HG03378 (cell line): ENCODE results near the gene DNAJC30.

ENCODE experiments used
- ATAC-seq: cut with Tn5 transposase; IDR thresholded peaks from one replicate; pipeline ENCODE4 v1.9.1; 2021; ENCODE audit warnings: mild to moderate bottlenecking, moderate library complexity; ENCODE audit not compliant: unreplicated experiment

The DNAJC30 gene

DNA sequence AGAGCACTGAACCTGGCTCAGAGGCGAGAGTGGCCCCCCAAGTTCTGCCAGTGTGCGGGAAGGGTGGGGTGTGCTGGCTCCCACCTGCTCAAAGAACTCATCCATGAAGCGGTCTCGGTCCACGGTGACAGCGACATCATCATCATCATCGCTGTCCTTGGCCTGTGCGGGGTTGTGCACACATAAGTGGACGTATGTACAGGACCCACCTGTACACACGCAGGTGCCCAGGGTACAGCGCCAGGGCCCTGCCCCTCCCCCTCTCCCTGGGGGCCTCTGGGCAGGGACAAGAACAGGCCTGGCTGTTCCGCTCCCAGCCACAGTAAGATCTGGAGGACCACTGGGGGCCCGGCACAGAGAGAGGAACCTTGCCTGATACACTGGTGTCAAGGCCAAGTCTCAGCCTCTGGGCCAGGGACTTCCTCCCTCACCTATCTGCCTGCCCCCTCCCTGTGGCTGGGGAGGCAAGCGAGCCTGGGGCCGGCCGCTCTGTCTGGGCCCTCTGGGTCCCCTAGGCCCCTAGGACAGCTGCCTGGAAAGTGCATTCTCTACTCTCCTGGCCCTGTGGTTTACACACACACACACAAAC is 25.8 kb upstream of the DNAJC30 start:
- ATAC-seq: no peak

GRCh38 chr7:73707045-73707631 is 23.9 kb upstream of the DNAJC30 start:
- ATAC-seq: no peak

DNA sequence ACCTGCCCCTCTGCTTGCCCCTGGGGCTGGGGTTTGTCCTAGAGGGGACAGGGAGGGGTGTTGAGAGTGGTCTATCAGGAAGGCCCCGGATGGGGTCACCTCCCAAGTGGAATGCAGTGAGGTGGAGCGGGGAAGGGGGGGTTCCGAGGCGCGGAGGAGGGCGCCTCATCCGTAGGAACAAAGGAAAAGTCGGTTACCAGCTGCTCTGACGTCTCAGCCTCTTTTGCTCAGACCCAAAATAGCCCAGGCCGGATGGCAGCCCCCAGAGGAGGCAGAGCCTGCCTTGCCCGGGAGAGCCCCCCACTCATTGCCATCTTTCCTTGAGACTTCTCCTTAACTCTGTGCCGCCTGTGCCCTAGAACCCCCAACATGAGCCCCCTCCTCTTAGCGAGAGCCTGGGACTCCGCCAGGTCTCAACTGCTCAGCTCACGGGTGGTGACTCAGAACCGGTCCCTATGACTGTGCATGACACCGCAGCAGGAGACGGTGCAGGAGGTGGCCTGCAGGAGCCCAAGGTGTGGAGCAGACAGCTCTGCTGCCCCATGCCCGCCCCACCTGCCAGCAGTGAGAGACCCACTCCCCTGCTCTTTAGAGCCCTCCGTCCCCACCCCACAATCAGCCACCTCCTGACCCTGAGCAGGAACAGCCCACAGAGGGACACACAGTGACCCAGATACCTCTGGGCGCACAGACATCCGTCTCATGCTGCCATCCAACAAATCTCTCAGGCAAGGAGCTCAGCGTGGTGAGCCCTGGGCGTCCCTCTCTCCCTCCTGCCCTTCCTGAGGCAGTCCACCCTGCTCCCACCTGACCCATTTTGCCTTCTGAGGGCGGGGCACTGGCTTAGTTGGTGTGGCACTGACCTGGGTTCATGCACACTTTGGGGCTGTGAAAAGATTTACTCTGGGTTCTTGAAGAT is 23.1 kb upstream of the DNAJC30 start:
- no peak for ATAC-seq

- ATAC-seq: no peak
Measured at GRCh38 chr7:73705551-73705920, 22.3 kb upstream of the DNAJC30 start.

DNA sequence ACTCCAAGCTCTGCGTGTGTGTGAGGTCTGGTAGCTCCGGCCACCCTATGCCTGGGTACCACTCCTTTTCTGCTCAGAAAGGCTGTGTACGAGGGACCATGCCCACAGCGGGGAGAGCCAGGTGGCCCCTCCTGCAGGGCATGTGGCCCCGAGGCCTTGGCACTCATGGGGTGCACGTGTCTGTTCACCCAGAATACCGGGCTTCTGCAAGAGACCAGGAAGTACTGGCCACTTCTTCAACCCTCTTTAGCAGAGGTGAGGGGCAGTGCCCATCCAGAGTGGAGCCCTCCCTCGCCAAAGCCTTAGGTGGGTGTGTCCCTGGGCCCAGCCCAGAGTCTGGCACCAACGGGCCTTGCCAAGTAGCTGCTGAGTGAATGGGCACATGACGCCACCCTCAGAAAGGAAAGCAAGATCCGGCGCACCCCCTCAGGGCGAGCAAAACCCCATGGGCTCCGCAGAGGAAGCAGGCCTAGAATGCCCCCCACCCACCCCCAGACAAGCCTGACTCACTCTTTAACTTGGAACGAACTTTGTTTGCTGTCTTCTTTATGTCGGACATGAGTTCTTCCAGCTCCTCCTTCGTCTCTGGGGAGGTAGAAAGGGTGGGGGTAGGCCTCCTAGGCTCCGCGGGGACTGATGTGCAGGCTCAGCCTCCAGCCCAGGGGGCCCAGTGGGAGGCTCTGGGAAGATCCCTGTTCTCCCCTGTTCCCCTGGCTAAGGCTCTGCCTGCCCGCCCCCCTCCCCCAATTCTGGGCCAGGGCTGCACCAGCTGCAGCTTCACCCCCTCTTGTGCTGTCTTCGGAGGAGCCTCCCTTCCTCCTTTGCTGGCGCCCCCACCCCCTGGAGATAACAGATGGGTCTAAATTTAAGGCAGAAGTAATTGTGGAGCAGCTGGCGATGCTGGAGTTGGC is 21.6 kb upstream of the DNAJC30 start:
- ATAC-seq: no peak

GRCh38 chr7:73703757-73704639 is 20.7 kb upstream of the DNAJC30 start:
- no peak for ATAC-seq

GRCh38 chr7:73703225-73703624 is 20.0 kb upstream of the DNAJC30 start:
- ATAC-seq: no peak

DNA sequence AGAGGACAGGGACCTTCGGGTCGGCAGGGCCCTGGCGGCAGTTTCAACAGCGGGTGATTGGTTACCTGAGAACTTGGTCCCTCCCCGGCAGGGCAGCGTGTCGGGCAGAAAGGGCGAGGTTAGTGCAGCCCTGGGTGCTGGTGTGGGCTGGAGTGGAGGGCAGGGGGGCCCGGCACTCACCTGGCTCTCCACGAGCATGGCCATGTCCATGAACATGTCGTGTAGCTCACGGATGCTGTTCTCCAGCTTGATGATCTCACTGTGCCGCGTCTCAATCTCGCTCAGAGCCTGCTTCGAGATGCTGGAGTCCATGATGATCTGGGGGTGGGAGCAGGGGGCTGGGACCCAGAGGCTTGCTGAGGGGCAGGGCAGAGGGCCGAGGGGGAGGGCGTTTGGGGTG is 19.4 kb upstream of the DNAJC30 start:
- no peak for ATAC-seq

DNA sequence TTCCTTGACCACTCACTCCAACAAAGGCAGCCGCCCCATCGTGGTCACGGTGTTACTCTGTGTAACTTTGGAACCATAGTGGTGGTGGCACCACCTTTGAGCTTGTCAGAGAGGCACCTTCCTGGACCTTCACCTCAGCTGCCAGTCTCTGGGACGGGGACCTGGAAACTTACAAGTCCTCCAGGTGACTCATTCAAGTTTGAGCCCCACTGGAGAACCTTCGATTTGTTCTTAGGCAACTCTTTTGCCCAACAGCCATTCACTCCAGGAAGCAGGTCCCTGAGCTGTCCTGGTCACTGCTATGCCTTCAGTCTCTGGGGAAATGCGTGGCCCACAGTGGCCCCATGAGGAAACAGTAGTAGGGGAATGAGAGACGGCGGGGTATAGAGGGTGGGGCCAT is 19.0 kb upstream of the DNAJC30 start:
- ATAC-seq: no peak

DNA sequence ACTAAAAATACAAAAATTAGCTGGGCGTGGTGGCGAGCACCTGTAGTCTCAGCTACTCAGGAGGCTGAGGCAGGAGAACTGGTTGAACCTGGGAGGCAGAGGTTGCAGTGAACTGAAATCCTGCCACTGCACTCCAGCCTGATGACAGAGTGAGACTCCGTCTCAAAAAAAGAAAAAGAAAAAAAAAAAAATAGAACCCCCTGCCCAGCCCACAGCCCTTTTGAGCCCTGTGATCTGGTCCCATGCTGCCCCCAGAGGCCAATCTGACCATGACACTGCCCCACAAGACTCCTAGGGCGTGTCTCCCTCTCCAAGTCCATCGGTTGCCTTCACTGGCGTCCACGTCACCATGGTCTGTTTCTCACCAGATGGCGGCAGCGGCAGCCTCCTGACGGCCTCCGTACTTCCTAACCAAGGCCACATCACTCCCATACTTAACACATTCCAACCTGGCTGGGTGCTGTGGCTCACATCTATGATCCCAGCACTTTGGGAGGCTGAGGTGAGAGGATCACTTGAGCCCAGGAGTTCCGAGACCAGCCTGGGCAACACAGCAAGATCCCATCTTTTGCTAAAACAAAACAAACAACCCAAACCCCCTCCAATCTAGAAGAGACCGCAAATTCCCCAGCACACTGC is 18.2 kb upstream of the DNAJC30 start:
- ATAC-seq: no peak

- no peak for ATAC-seq
Measured at GRCh38 chr7:73700581-73701134, 17.4 kb upstream of the DNAJC30 start.

DNA sequence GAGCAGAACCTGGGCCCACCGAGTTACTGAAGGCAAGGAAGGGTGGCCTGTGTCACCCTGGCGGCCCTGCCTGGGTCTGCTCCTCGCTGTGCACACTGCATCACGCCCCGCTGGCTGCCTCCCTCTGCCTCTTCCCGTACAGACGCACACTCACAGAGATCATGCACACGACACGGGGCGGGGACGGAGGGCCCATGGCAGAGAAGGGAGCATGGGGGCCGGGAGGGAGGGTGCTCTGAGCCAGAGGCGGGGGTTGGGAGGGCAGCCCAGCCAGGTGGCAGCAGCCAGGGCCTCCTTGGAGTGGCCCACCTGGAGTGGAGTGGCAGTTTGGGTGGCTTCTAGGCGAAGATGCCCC is 16.8 kb upstream of the DNAJC30 start:
- ATAC-seq: no peak

DNA sequence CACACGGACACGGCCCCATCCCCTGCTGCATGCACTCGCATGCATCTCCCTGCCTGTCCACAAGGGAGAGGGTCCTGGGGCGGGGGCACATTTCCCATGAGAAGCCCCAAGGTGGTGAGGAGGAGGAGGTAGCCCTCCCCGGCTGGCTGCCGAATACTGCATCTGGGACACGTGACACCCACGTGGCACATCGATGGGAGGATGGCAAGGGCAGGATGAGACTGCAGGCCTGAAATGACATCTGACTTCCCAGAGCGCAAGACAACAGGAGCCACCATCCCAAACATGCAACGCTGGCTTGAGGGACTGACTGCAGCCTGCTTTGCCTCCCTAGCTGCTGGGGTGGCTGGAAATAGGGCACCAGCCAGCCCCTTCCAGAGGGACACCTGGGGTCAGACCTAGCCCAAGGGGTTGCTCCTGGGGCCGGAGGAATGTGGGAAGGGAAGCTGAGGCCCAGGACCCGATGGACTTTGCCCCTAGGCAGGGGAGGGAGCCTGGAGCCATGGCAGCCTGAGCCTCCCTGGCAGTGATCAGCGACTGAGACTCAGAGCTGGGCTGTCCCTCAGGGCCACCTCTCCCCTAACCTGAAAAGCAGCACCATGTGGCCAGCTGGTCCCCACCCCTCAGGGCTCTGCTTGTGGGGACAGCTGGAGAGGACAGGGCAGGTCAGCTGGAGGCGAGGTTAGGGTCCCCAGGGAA is 16.3 kb upstream of the DNAJC30 start:
- ATAC-seq: no peak

GRCh38 chr7:73698410-73698809 is 15.2 kb upstream of the DNAJC30 start:
- ATAC-seq: no peak

DNA sequence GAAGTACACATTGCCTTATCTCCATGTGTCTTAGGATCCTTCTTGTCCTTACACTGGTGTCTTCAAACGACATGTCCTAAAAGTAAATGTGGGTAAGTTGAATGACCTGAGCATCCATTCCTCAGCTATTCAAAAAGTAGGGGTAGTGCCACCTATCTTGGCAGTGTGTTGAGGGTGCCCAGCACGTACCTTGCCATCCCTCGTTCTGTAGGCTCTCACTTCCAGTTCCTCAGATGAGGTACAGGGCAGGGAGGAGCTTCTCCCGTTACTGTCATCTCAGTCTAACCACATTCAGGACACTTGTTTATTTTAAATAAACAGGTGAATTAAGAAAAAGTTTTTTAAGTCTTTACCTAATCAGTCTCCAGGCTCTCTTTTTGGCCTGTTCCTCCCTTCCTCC is 13.1 kb upstream of the DNAJC30 start:
- no peak for ATAC-seq

- ATAC-seq: no peak
Measured at GRCh38 chr7:73690646-73691045, 7.4 kb upstream of the DNAJC30 start.

DNA sequence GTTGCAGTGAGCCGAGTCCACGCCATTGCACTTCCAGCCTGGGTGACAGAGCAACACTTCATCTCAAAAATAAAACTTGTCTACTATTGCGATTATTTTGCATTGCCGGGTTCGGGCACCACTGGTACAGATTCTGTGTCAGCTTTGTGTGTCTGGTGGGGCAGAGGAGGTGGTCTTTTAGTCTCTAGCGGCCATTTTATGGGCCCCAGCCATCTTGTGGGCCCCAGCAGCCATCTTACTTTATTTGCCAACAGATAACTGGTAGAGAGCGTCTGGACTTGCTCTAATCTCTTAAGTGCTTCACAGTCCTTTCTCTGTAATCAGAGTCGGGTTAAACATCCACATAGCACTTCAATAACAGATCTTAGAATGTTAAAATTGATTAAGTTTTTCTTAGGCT is 5.0 kb upstream of the DNAJC30 start:
- no peak for ATAC-seq

DNA sequence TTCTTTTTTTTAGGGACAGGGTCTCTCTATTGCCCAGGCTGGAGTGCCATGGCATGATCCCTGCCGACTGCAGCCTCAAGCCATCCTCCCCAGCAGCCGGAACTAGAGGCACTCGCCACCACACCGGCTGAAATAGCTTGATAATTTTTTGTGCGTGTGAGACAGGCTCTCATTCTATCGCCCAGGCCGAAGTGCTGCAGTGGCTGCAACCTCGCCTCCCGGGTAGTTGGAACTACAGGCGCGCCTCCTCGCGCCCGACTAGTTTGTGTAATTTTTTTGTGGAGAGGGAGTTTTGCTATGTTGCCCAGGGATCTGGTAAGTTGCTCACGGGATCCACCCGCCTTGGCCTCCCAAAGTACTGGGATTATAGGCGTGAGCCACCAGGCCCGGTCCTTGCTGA is 2.1 kb upstream of the DNAJC30 start:
- no peak for ATAC-seq
